H9 (cell line): ENCODE results near the gene C1orf94. TPM values are rescaled to one million over a fixed set of nuclear protein-coding genes. Genes with fewer than 3 reads are reported as not detected.

ENCODE experiments used
- DNase-seq: peaks from one replicate; pipeline ENCODE4 v3.0.0-alpha.2; 2017
- H2AFZ ChIP-seq: one replicate; pipeline ENCODE4 v1.6.1; 2013; ENCODE audit warnings: mild to moderate bottlenecking, low read length, control low read depth, moderate library complexity
- H2AK5ac ChIP-seq: 2 replicates; pipeline ENCODE4 v1.6.1; 2013; ENCODE audit warnings: low read length, control low read depth, mixed read lengths; ENCODE audit not compliant: insufficient read length
- H2BK120ac ChIP-seq: one replicate; pipeline ENCODE4 v1.6.1; 2013; ENCODE audit warnings: low read depth, mild to moderate bottlenecking, low read length, control low read depth, inconsistent platforms; ENCODE audit not compliant: poor library complexity, severe bottlenecking
- H2BK12ac ChIP-seq: 2 replicates; pipeline ENCODE4 v1.6.1; 2013; ENCODE audit warnings: low read length, control low read depth, mixed read lengths, low read depth; ENCODE audit not compliant: insufficient read length
- H2BK15ac ChIP-seq: 2 replicates; pipeline ENCODE4 v1.6.1; 2013; ENCODE audit warnings: low read depth, low read length, control low read depth
- H2BK20ac ChIP-seq: one replicate; pipeline ENCODE4 v1.6.1; 2013; ENCODE audit warnings: low read depth, mild to moderate bottlenecking, low read length, control low read depth, inconsistent platforms; ENCODE audit not compliant: poor library complexity, severe bottlenecking
- H2BK5ac ChIP-seq: 2 replicates; pipeline ENCODE4 v1.6.1; 2013; ENCODE audit warnings: low read length, control low read depth, mixed read lengths; ENCODE audit not compliant: insufficient read length
- H3K14ac ChIP-seq: 2 replicates; pipeline ENCODE4 v1.6.1; 2013; ENCODE audit warnings: low read length, control low read depth; ENCODE audit not compliant: insufficient read depth
- H3K18ac ChIP-seq: 2 replicates; pipeline ENCODE4 v1.6.1; 2013; ENCODE audit warnings: low read depth, mild to moderate bottlenecking, mixed read lengths, low read length, control low read depth; ENCODE audit not compliant: insufficient read length
- H3K23ac ChIP-seq: 2 replicates; pipeline ENCODE4 v1.6.1; 2013; ENCODE audit warnings: low read length, control low read depth, mixed read lengths, low read depth; ENCODE audit not compliant: insufficient read length
- H3K23me2 ChIP-seq: 2 replicates; pipeline ENCODE4 v1.6.1; 2013; ENCODE audit warnings: low read depth, mild to moderate bottlenecking, mixed read lengths, low read length, control low read depth; ENCODE audit not compliant: insufficient read length, poor library complexity, severe bottlenecking
- H3K27ac ChIP-seq: 2 replicates; pipeline ENCODE4 v1.5.1; 2013; ENCODE audit warnings: low read length, control low read depth, mixed read lengths, low read depth; ENCODE audit not compliant: insufficient read length
- H3K27me3 ChIP-seq: 2 replicates; pipeline ENCODE4 v1.6.1; 2013; ENCODE audit warnings: low read length, control low read depth, inconsistent platforms; ENCODE audit not compliant: insufficient read depth
- H3K4ac ChIP-seq: 2 replicates; pipeline ENCODE4 v1.6.1; 2013; ENCODE audit warnings: low read depth, mild to moderate bottlenecking, control low read depth, inconsistent platforms, low read length, moderate library complexity
- H3K4me1 ChIP-seq: 2 replicates; pipeline ENCODE4 v1.6.1; 2013; ENCODE audit warnings: low read length, control low read depth, inconsistent platforms; ENCODE audit not compliant: insufficient read depth
- H3K4me2 ChIP-seq: 2 replicates; pipeline ENCODE4 v1.6.1; 2013; ENCODE audit warnings: low read length, control low read depth, mixed read lengths; ENCODE audit not compliant: insufficient read length, insufficient read depth
- H3K56ac ChIP-seq: 2 replicates; pipeline ENCODE4 v1.6.1; 2013; ENCODE audit warnings: low read depth, mild to moderate bottlenecking, mixed read lengths, low read length, control low read depth; ENCODE audit not compliant: insufficient read length
- H3K79me1 ChIP-seq: 2 replicates; pipeline ENCODE4 v1.6.1; 2013; ENCODE audit warnings: low read depth, mild to moderate bottlenecking, moderate library complexity, low read length, control low read depth, inconsistent platforms; ENCODE audit not compliant: insufficient read depth, poor library complexity, severe bottlenecking
- H3K79me2 ChIP-seq: 2 replicates; pipeline ENCODE4 v1.6.1; 2013; ENCODE audit warnings: low read length, control low read depth, inconsistent platforms; ENCODE audit not compliant: insufficient read depth
- H3K9ac ChIP-seq: 2 replicates; pipeline ENCODE4 v1.6.1; 2013; ENCODE audit warnings: low read length, control low read depth, mixed read lengths; ENCODE audit not compliant: insufficient read length; ENCODE audit errors: extremely low read depth
- H3K9me3 ChIP-seq: one replicate; pipeline ENCODE4 v1.6.1; 2013; ENCODE audit warnings: low read depth, low read length, inconsistent platforms; ENCODE audit not compliant: control insufficient read depth
- H3T11ph ChIP-seq: one replicate; pipeline ENCODE4 v1.6.1; 2013; ENCODE audit warnings: mild to moderate bottlenecking, low read length, control low read depth, inconsistent platforms
- H4K20me1 ChIP-seq: one replicate; pipeline ENCODE4 v1.6.1; 2013; ENCODE audit not compliant: control insufficient read depth, insufficient read length, insufficient read depth
- H4K5ac ChIP-seq: 2 replicates; pipeline ENCODE4 v1.6.1; 2013; ENCODE audit warnings: low read depth, mild to moderate bottlenecking, mixed read lengths, low read length, control low read depth; ENCODE audit not compliant: insufficient read length
- H4K8ac ChIP-seq: replicated peaks from 2 replicates; pipeline ENCODE4 v1.6.1; 2013; ENCODE audit warnings: low read length, control low read depth, mixed read lengths, low read depth; ENCODE audit not compliant: insufficient read length
- H4K91ac ChIP-seq: 2 replicates; pipeline ENCODE4 v1.6.1; 2013; ENCODE audit warnings: low read depth, mild to moderate bottlenecking, moderate library complexity, mixed read lengths, low read length, control low read depth; ENCODE audit not compliant: insufficient read length
- H3K27ac Mint-ChIP-seq, 3 experiments: 2 replicates in 2 of 3; 3 replicates in 1 of 3; pipeline ENCODE4 v1.8.0; 2020 to 2021; ENCODE audit warnings: mixed read lengths in 3 of 3, mild to moderate bottlenecking in 1 of 3, moderate library complexity in 1 of 3
- H3K27me3 Mint-ChIP-seq: 2 replicates; pipeline ENCODE4 v1.8.0; 2021; ENCODE audit warnings: low read depth, mild to moderate bottlenecking, moderate library complexity, mixed read lengths
- H3K36me3 Mint-ChIP-seq, 3 experiments: 2 replicates in 2 of 3; 3 replicates in 1 of 3; pipeline ENCODE4 v1.8.0; 2020 to 2021; ENCODE audit warnings: low read depth in 3 of 3, mixed read lengths in 3 of 3; ENCODE audit not compliant: insufficient read depth in 1 of 3
- H3K4me1 Mint-ChIP-seq, 2 experiments: 2 replicates each; pipeline ENCODE4 v1.8.0; 2020; ENCODE audit warnings: mixed read lengths in 2 of 2
- H3K4me3 Mint-ChIP-seq, 2 experiments: 2 replicates in 1 of 2; 3 replicates in 1 of 2; pipeline ENCODE4 v1.8.0; 2020 to 2021; ENCODE audit warnings: mild to moderate bottlenecking in 2 of 2, mixed read lengths in 2 of 2, moderate library complexity in 1 of 2
- H3K9me3 Mint-ChIP-seq, 2 experiments: 2 replicates in 1 of 2; 3 replicates in 1 of 2; pipeline ENCODE4 v1.8.0; 2020; ENCODE audit warnings: mild to moderate bottlenecking in 2 of 2, mixed read lengths in 2 of 2, moderate library complexity in 1 of 2
- WGBS: extraction: QIAGEN DNeasy Blood & Tissue Kit; methylation state at CpG from one replicate; pipeline ENCODE4 v1.1.7; 2013; ENCODE audit warnings: missing lambda C conversion rate, low lambda C conversion rate, mixed read lengths; ENCODE audit not compliant: insufficient read length; ENCODE audit errors: extremely low coverage; 5-methylcytosine and 5-hydroxymethylcytosine counted together
- total RNA-seq: library from RNA; stranded (reverse); gene quantifications from 2 replicates; pipeline ENCODE4 v1.2.1, GENCODE V29; 2021
- TF ChIP-seq, protein P1 (sequence below): fragments of 200-600 bp; sonication (generic); conservative IDR thresholded peaks from 3 replicates; pipeline ENCODE4 v1.8.0; 2021; ENCODE audit warnings: antibody characterized with exemption, mild to moderate bottlenecking

C1orf94 gene
- total RNA-seq, 1 experiment from 2014 or later: 0.98 TPM

DNA sequence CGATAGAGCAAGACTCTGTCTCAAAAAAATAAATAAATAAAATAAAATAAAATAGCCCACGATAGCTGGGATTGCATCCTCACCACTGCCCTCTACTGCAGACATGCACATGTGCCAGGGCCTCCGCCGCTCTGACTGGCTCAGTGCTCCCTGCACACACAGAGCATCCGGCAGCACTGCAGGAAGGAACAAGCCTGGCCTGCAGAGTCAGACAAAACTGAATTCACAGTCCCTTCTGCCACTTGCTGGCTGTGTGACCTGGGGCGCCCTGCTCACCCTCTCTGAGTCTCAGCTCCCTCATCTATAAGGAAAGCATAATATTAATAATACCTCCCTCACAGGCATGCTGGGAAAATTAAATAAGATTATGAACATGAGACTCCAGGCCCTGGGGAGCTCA is 47.1 kb upstream of the C1orf94 start:
- no peak overlapping the region for H2BK15ac ChIP-seq
- H3K27ac Mint-ChIP-seq: no peak overlapping the region; a peak in 1 of 7 replicates
- H3K9me3 Mint-ChIP-seq: no peaks in the 10 kb centered on the region
- no peak overlapping the region for H4K91ac ChIP-seq
- no peak overlapping the region for H2BK5ac ChIP-seq
- H3K27ac ChIP-seq: no peak overlapping the region
- no peak overlapping the region for H4K8ac ChIP-seq
- H2BK120ac ChIP-seq: no peak overlapping the region
- no peak overlapping the region for H3T11ph ChIP-seq
- no peak overlapping the region for H2AFZ ChIP-seq
- H4K5ac ChIP-seq: no peak overlapping the region
- H2AK5ac ChIP-seq: no peak overlapping the region
- no peaks in the 10 kb centered on the region for H3K9me3 ChIP-seq
- H3K4ac ChIP-seq: no peak overlapping the region
- no peaks in the 10 kb centered on the region for H3K27me3 ChIP-seq
- no peaks in the 10 kb centered on the region for H3K79me1 ChIP-seq
- H3K23ac ChIP-seq: no peak overlapping the region
- H3K27me3 Mint-ChIP-seq: no peaks in the 10 kb centered on the region
- no peak for DNase-seq
- no peaks in the 10 kb centered on the region for H4K20me1 ChIP-seq
- no peak overlapping the region for H3K4me3 Mint-ChIP-seq
- WGBS: no CpG with 5 or more reads among the region's 6 CpGs
- no peak overlapping the region for H3K56ac ChIP-seq
- H2BK20ac ChIP-seq: no peak overlapping the region
- H3K36me3 Mint-ChIP-seq: peaks cover 2 to 13% (median 5%) of the 10 kb centered on the region in 3 experiments; a peak in 4 of 7 replicates
- H3K79me2 ChIP-seq: no peaks in the 10 kb centered on the region; the same call in 1 of the 2 replicates
- TF ChIP-seq, protein P1, sequence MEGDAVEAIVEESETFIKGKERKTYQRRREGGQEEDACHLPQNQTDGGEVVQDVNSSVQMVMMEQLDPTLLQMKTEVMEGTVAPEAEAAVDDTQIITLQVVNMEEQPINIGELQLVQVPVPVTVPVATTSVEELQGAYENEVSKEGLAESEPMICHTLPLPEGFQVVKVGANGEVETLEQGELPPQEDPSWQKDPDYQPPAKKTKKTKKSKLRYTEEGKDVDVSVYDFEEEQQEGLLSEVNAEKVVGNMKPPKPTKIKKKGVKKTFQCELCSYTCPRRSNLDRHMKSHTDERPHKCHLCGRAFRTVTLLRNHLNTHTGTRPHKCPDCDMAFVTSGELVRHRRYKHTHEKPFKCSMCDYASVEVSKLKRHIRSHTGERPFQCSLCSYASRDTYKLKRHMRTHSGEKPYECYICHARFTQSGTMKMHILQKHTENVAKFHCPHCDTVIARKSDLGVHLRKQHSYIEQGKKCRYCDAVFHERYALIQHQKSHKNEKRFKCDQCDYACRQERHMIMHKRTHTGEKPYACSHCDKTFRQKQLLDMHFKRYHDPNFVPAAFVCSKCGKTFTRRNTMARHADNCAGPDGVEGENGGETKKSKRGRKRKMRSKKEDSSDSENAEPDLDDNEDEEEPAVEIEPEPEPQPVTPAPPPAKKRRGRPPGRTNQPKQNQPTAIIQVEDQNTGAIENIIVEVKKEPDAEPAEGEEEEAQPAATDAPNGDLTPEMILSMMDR: 0 out of 3 replicates have a peak, but pooled peaks have one; percentile 29
- no peak overlapping the region for H3K14ac ChIP-seq
- H3K4me1 Mint-ChIP-seq: no peaks in the 10 kb centered on the region; a peak in 1 of 4 replicates
- no peak overlapping the region for H2BK12ac ChIP-seq
- no peak overlapping the region for H3K9ac ChIP-seq
- no peak overlapping the region for H3K18ac ChIP-seq
- no peaks in the 10 kb centered on the region for H3K23me2 ChIP-seq
- no peak overlapping the region for H3K4me2 ChIP-seq
- no peaks in the 10 kb centered on the region for H3K4me1 ChIP-seq
